Measurements from ENCODE around the gene APOD.
"Not testable (repeated sequence)": the region's sequence is repeated elsewhere in the genome, so short reads cannot be mapped to it uniquely, and the experiment has no call there.

APOD gene

GRCh38 chr3:195627515-195628385, 44.0 kb upstream of the APOD start:
- H2AFZ ChIP-seq (ENCODE audit: low read depth); H3K4me3 ChIP-seq (IDR thresholded peaks at IDR 0.05; ENCODE audit: insufficient read depth, low read depth, low read length); H3K36me3 ChIP-seq (ENCODE audit: insufficient read depth); H3K4me1 ChIP-seq (ENCODE audit: low read depth, poor library complexity, severe bottlenecking); H3K27ac ChIP-seq; H3K4me2 ChIP-seq; H4K20me1 ChIP-seq (ENCODE audit: insufficient read depth); H3K9ac ChIP-seq; H3K79me2 ChIP-seq (ENCODE audit: insufficient read depth, low read depth); H3K27me3 ChIP-seq (ENCODE audit: insufficient read depth, low read depth): not testable (repeated sequence)

GRCh38 chr3:195624603-195625560, 41.1 kb upstream of the APOD start:
- not testable (repeated sequence) for H3K27ac ChIP-seq; H3K4me1 ChIP-seq (ENCODE audit: low read depth, poor library complexity, severe bottlenecking); H3K27me3 ChIP-seq (ENCODE audit: insufficient read depth, low read depth); H3K4me3 ChIP-seq (IDR thresholded peaks at IDR 0.05; ENCODE audit: insufficient read depth, low read depth, low read length); H3K79me2 ChIP-seq (ENCODE audit: insufficient read depth, low read depth); H4K20me1 ChIP-seq (ENCODE audit: insufficient read depth); H3K36me3 ChIP-seq (ENCODE audit: insufficient read depth)
- H3K4me2 ChIP-seq, result peak overlapping the region; percentile 36; the same call in 1 of the 2 replicates
- peak overlapping the region; percentile 71; the same call in 1 of the 2 replicates for H2AFZ ChIP-seq (ENCODE audit: low read depth)
- H3K9ac ChIP-seq, result peak overlapping the region; percentile 35; the same call in 1 of the 2 replicates

GRCh38 chr3:195624171-195624570, 40.4 kb upstream of the APOD start:
- H3K4me3 ChIP-seq (IDR thresholded peaks at IDR 0.05; ENCODE audit: insufficient read depth, low read depth, low read length); H3K27me3 ChIP-seq (ENCODE audit: insufficient read depth, low read depth); H4K20me1 ChIP-seq (ENCODE audit: insufficient read depth); H2AFZ ChIP-seq (ENCODE audit: low read depth); H3K27ac ChIP-seq; H3K79me2 ChIP-seq (ENCODE audit: insufficient read depth, low read depth); H3K4me2 ChIP-seq; H3K4me1 ChIP-seq (ENCODE audit: low read depth, poor library complexity, severe bottlenecking); H3K36me3 ChIP-seq (ENCODE audit: insufficient read depth); H3K9ac ChIP-seq: not testable (repeated sequence)

- not testable (repeated sequence) for H3K4me2 ChIP-seq; H3K4me3 ChIP-seq (IDR thresholded peaks at IDR 0.05; ENCODE audit: insufficient read depth, low read depth, low read length); H3K79me2 ChIP-seq (ENCODE audit: insufficient read depth, low read depth); H2AFZ ChIP-seq (ENCODE audit: low read depth); H3K4me1 ChIP-seq (ENCODE audit: low read depth, poor library complexity, severe bottlenecking); H4K20me1 ChIP-seq (ENCODE audit: insufficient read depth); H3K27ac ChIP-seq; H3K36me3 ChIP-seq (ENCODE audit: insufficient read depth); H3K9ac ChIP-seq; H3K27me3 ChIP-seq (ENCODE audit: insufficient read depth, low read depth)
Measured at GRCh38 chr3:195623217-195623965, 39.7 kb upstream of the APOD start.

- not testable (repeated sequence) for H4K20me1 ChIP-seq (ENCODE audit: insufficient read depth); H3K4me1 ChIP-seq (ENCODE audit: low read depth, poor library complexity, severe bottlenecking); H3K4me3 ChIP-seq (IDR thresholded peaks at IDR 0.05; ENCODE audit: insufficient read depth, low read depth, low read length); H3K27ac ChIP-seq; H2AFZ ChIP-seq (ENCODE audit: low read depth); H3K9ac ChIP-seq; H3K79me2 ChIP-seq (ENCODE audit: insufficient read depth, low read depth); H3K27me3 ChIP-seq (ENCODE audit: insufficient read depth, low read depth); H3K36me3 ChIP-seq (ENCODE audit: insufficient read depth); H3K4me2 ChIP-seq
Measured at GRCh38 chr3:195622523-195623170, 38.9 kb upstream of the APOD start.

GRCh38 chr3:195622012-195622411, 38.3 kb upstream of the APOD start:
- H2AFZ ChIP-seq (ENCODE audit: low read depth); H3K79me2 ChIP-seq (ENCODE audit: insufficient read depth, low read depth); H4K20me1 ChIP-seq (ENCODE audit: insufficient read depth); H3K9ac ChIP-seq; H3K4me2 ChIP-seq; H3K4me1 ChIP-seq (ENCODE audit: low read depth, poor library complexity, severe bottlenecking); H3K36me3 ChIP-seq (ENCODE audit: insufficient read depth); H3K4me3 ChIP-seq (IDR thresholded peaks at IDR 0.05; ENCODE audit: insufficient read depth, low read depth, low read length); H3K27me3 ChIP-seq (ENCODE audit: insufficient read depth, low read depth); H3K27ac ChIP-seq: not testable (repeated sequence)

- H3K4me3 ChIP-seq (IDR thresholded peaks at IDR 0.05; ENCODE audit: insufficient read depth, low read depth, low read length); H3K4me1 ChIP-seq (ENCODE audit: low read depth, poor library complexity, severe bottlenecking); H3K4me2 ChIP-seq; H4K20me1 ChIP-seq (ENCODE audit: insufficient read depth); H3K27me3 ChIP-seq (ENCODE audit: insufficient read depth, low read depth); H2AFZ ChIP-seq (ENCODE audit: low read depth); H3K79me2 ChIP-seq (ENCODE audit: insufficient read depth, low read depth); H3K9ac ChIP-seq; H3K36me3 ChIP-seq (ENCODE audit: insufficient read depth); H3K27ac ChIP-seq: not testable (repeated sequence)
Measured at GRCh38 chr3:195621095-195621494, 37.4 kb upstream of the APOD start.

GRCh38 chr3:195620476-195620875, 36.7 kb upstream of the APOD start:
- H3K9ac ChIP-seq; H3K4me2 ChIP-seq; H3K27ac ChIP-seq; H4K20me1 ChIP-seq (ENCODE audit: insufficient read depth); H3K4me1 ChIP-seq (ENCODE audit: low read depth, poor library complexity, severe bottlenecking); H3K36me3 ChIP-seq (ENCODE audit: insufficient read depth); H3K79me2 ChIP-seq (ENCODE audit: insufficient read depth, low read depth); H3K27me3 ChIP-seq (ENCODE audit: insufficient read depth, low read depth); H3K4me3 ChIP-seq (IDR thresholded peaks at IDR 0.05; ENCODE audit: insufficient read depth, low read depth, low read length); H2AFZ ChIP-seq (ENCODE audit: low read depth): not testable (repeated sequence)

- not testable (repeated sequence) for H3K9ac ChIP-seq; H3K4me2 ChIP-seq; H2AFZ ChIP-seq (ENCODE audit: low read depth); H3K79me2 ChIP-seq (ENCODE audit: insufficient read depth, low read depth); H3K4me1 ChIP-seq (ENCODE audit: low read depth, poor library complexity, severe bottlenecking); H3K4me3 ChIP-seq (IDR thresholded peaks at IDR 0.05; ENCODE audit: insufficient read depth, low read depth, low read length); H3K27me3 ChIP-seq (ENCODE audit: insufficient read depth, low read depth); H3K36me3 ChIP-seq (ENCODE audit: insufficient read depth); H3K27ac ChIP-seq; H4K20me1 ChIP-seq (ENCODE audit: insufficient read depth)
Measured at GRCh38 chr3:195619591-195620369, 36.0 kb upstream of the APOD start.

Measured in KMS-11 (cell line).